GM10847 (cell line): Measurements from ENCODE around the gene D2HGDH.

Experiments used
- POLR2A ChIP-seq: IDR thresholded peaks from 2 replicates; pipeline ENCODE4 v1.6.1; 2011; ENCODE audit not compliant: insufficient read length; ENCODE audit errors: extremely low read depth

Gene D2HGDH

DNA sequence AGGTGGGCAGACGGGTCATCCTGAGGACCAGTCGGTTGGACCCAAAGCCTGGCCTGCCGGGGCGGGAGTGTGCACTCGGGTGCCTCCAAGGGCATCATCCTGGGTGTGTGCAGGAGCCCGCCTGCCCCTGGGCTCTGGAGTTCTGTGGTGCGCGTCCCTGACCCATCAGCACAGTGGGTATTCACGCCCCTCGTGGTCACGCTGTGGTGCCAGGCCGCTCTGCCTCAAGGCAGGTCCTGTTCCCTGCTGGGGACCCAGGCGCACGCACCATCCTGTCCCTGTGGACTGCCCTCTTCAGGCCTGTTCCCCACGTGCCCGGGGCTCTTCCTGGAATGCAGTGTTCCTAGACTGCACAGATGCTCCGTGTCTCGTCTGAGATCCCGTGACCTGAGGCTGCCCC, 14.3 kb upstream of the D2HGDH start:
- no peak for TF ChIP-seq POLR2A

DNA sequence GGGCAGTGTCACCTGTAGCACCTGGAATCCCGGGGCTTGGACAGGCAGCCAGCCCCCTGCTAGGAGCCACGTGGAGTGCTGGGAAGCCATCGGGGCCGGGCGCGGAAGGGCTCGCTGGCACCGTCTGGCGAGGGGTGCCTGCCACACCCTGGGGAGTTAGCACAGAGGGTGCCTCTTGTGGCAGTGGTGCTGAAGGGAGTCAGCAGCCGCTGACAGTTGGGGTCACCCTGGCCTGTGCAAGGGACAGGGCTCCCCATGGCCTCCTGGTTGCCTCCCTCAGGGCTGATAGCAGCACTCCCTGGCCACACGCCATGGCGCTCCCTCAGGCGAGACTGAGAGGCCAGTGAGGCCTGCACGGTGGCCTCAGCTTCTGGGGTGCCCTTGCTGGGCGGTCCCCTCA, 13.9 kb upstream of the D2HGDH start:
- no peak for TF ChIP-seq POLR2A

DNA sequence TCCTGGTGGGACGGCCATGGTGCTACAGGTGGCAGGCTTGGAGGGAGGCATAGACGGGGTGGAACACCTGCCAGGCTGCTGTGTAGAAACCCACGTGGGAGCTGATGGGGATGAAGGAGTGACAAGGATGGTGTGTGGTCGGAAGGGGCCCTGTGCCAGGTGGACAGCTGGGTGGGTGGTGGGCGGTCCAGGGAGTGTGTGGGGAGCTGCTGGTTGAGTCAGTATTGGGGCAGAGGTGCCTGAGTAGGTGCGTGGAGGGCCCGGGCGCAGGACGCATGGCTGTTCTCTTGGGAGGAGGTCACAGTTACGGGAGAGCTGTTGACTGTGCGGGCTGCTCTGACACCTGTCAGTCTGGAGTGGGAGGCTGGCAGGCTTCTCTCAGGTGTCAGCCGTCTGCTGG, 12.6 kb upstream of the D2HGDH start:
- no peak for TF ChIP-seq POLR2A

DNA sequence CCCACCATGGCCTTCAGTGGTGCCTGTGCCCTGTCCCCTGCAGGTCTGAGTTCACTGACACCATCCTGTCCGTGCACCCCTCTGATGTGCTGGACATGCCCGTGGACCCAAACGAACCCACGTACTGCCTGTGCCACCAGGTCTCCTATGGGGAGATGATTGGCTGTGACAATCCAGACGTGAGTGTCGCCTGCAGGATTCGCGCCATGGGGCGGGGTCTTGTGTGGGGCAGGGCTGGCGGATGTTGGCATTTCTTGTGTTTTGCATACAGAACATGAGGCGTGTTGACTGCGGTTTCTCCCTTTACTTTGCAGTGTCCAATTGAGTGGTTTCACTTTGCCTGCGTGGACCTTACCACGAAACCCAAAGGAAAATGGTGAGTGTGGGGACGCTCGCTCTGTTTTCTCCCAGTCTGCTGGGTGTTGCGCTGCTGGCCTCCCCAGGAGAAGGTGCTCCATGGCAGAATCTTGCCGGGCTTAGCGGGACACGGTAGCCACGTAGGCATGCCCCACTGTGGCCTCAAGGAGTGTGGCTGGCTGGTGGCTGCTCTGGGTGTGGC, 11.5 kb upstream of the D2HGDH start:
- no peak for TF ChIP-seq POLR2A

DNA sequence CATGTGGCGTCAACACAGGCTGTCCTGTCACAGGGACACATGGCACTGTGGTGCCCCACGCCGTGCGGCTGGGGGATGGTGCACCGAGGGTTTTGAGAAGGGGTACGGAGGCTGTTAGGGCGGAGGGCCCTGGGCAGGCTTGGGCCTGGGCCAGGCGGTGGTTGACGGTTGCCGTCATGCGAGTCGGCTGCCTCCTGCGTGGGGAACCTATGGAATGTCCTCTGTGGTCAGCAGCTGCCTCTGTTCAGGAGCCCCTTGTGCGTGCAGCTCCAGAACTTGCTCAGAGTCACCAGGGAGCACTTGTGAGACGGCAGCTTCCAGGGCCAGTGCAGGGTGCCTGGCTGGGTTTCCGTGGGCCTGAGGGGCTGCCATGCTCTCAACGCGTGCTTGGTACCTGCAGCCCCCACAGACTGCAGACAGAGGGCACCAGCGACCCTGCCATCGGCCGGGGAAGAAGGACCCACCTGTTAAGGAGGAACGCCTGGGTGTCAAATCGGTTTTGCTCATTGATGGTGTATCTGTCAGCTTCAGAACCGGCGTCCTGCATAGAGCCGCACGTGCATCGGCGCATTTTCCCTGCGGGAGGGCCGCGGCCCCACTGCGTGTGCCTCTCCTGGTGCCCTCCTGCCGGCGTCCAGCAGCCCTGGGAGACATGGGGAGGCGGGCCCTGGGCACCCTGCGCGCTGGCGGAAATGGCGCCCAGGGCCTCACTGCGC, 10.0 kb upstream of the D2HGDH start:
- TF ChIP-seq POLR2A, result no peak

DNA sequence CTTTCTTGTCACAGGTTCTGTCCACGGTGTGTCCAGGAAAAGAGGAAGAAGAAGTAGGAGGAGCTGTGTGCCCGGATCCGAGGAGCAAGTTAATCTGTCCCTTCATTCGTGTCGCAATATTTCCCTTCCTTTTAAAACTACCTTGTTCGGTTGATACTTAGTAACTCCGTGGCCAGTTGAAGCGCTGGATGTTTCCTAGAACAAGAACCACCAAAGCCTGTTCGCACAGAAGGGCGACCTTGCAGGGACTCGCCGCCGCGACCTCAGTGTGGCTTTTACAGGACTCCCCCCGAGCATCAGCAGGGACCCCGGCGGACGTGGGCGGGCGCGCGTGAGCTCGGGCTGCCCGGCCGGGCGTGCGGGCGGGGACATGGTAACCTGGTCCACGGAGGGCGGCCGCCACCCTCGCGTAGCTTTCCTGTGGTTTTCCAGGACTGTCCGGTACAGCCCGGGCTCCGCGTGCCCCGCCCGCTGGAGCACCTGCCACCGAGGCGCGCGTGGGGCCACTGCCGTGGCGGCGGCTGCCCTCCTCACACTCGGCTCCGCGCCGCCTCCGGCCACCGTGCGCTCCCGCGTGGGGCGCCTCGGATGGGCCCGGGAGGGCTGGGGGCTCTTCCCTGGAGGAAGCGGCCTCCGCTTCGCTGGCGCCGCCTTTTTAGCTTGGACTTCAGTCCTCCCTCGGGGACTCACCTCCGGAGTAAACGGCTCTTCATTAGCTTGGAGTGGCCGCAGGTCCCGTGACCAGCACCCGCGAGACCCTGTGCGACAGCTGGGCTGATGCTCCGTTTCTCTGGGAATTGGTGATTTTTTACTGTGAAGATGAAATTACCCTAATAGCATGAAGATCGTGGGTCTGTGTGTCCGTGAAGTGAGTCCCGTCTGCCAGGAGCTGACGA, 9.2 kb upstream of the D2HGDH start:
- TF ChIP-seq POLR2A, result no peak

DNA sequence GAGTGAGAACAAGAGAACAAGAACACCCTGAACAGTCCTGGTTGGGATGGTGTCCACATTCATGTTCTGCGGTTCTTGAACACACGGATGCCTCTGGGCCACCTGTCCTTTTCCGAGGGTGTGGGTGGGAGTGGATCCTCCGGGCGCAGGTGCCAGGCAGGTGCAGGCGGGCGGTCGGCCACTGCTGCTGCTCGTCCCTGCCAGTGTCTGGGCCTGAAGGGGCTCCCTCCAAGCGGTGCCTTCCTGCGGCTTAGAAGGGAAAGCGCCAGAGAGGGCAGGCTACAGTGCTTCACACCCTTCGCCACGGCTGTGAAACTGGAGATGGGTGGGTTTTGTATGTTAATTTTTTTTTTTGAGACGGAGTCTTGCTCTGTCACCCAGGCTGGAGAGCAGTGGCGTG, 8.0 kb upstream of the D2HGDH start:
- no peak for TF ChIP-seq POLR2A

DNA sequence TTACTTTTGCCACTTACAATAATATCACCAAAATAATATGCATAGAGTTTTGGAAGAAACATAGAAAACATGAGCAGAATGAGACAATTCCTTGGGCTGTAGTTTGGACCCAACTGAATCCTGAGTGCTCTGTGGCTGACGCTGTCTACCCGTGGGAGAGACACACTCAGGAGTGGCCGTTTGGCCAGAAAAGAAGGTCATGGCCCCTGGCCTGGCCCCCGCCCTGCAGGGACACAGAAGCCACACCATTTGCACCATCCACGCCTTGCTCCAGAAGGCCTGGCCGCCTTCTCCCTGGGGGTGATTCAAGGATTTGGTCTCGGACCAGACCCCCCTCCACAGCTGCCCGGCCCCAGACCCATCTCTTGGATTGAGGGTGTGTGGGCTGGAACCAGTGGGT, 6.4 kb upstream of the D2HGDH start:
- no peak for TF ChIP-seq POLR2A

DNA sequence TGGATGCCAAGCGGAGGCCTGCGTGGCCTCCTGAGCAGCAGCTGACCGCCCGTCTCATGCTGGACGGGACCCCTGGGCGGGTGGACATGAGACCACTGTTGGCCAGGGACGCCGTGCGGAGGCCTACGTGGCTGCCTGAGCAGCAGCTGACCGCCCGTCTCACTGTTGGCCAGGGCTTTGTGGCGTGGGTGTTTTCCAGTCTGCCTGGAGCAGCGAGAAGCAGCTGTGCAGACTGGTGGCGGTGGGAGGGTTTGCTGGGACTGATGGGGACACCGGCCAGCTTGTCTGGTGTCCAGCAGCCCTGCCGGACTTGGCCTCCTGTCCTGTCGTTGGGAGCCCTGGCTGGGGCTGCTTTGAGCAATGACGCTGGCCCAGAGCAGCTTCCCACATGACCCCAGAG, 5.8 kb upstream of the D2HGDH start:
- TF ChIP-seq POLR2A, result no peak

DNA sequence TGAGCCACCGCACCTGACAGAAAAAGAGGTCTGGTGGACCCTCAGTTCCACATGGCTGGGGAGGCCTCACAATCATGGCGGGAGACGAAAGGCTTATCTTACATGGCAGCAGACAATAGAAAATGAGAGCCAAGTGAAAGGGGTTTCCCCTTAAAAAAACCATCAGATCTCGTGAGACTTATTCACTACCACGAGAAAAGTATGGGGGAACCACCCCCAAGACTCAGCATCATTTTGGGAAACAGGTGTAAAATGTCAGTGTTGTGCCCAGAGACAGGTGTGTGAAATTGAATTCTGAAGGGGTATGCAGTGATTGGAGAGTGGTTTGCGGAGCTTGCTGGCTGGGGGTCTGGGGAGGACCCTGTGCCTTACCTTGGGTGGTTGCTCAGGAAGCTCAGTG, 4.6 kb upstream of the D2HGDH start:
- TF ChIP-seq POLR2A, result no peak

DNA sequence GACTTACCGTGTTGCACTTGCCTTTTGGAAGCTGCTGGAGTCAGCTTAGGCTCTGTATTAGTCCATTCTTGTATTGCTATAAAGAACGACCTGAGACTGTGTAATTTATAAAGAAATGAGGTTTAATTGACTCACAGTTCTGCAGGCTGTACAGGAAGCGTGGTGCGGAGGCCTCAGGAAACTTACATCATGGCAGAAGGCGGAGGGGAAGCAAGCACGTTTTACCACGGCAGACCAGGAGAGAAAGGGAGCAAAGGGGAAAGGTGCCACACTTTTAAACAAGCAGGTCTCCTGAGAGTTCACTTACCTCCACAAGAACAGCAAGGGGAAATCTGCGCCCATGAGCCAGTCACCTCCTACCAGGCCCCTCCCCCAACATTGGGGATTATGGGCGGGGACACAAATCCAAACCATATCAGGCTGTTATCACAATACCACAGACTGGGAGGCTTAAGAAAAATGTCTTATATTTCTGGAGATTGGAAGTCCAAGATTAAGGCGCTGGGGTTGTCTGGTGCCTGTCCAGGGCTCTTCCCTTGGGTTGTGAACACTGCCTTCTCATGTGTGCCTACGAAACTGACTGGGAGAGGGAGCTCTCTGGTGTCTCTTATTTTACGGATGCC, 3.6 kb upstream of the D2HGDH start:
- TF ChIP-seq POLR2A, result no peak

DNA sequence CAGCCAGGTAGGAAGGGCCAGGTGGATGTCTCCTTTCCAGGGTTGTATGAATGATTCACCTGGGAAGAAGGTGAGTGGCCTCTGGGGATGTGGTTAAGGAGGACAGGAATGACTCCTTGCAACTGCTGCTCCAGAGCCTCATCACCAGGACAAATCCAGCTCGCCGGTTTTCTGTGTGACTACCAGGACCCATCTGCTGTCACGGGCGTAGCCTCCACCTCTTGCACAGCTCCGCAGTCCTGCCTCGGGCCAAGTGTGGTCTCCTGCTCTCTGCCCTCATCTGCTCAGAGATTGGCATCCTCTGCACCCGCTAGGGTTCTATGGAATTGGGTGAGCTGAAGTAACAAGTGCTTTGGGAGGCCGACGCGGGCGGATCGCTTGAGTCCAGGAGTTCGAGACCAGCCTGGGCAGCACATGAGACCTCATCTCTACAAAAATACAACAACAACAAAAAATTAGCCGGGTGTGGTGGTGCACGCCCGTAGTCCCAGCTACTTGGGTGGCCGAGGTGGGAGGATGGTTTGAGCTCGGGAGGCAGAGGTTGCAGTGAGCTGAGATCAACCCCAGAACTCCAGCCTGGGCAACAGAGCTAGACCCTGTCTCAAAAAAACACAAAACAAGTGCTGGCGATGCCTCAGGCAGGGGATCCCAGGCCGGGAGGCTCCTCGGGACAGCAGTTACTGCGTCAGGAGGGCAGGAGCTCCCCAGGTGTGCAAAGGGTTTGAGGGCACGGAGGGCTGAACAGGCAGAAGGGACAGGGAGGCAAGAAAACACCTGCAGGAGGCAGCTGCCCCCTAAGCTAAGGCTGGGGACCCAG, 831 bp upstream of the D2HGDH start:
- TF ChIP-seq POLR2A, result no peak

DNA sequence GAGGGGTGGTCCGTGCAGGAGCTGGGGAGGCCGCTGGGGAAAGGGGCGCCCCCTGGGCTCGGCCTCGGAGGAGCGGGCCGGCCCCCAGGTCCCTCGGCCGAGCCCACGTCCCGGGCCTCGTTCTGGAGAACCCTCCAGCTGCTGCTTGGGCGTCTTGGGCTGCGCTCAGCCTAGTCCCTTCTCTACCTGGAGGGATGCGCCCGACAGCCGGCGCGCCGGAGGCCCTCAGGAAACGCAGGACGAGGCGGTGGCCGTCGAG, 293 bp upstream of the D2HGDH start:
- TF ChIP-seq POLR2A, result no peak

DNA sequence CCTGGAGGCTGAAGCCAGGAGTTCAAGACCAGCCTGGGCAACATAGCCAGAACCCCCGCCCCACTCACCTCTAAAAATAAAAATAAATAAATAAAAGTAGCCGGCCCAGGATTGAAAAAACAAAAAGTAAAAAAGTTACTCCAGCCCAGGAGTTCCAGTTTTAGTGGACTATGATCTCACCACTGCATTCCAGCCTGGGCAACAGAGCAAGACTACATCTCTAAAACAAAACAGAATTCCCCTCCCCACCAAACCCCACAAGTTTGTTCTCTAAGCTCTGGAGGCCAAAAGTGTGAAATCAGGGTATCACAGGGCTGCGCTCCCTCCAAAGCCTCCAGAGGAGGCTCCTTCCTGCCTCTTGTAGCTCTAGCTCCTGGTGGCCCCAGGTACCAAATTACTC, 1.7 kb downstream of the D2HGDH start:
- no peak for TF ChIP-seq POLR2A

DNA sequence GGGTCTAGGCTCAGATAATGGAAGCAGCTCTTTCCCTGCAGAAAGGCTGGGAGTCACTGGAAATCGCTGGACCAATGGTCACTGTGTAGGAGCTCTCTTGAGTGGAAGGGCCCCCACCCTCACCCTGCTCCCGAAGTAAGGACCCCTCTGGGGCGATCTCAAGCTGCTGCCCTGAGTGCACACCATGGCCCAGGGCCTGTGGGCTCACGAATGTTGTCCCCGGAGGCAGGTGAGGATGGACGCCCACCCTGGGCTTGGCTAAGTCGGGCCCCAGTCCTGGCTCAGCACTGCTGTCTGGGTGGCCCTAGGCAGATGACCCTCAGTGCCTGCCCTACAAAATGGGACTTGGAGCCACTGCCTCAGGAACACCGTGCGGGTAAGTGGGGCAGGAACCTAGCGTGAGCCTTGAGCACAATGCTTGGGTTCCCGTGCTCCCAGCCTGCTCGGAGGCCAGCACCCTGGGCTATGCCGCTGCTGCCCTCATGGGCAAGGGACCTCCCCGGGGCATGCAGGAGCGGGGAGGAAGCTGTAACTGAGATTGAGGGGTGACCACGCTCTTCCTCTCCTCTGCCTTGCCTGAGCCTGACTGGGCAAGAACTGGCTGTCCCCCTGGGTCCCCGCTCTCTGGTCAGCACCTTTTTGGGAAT, 3.7 kb downstream of the D2HGDH start:
- TF ChIP-seq POLR2A, result no peak
